ENCODE results near the gene GRIK3.

GRIK3 gene

DNA sequence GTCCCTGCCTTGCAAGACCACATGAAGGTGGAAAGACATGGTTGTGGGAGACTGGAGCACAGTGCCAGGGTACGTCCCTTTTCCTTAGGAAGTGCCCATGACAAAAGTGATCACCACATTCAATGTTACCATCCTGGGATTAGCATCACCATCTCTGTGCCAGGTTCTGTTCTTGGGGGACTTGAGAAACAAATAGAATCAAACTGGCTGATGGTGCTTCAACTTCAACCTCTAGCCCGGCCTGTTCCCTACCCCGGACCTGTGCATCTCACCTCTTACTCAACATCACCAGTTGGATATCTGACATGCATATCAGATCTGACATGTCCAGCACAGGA lies 153.3 kb downstream of the GRIK3 start:
- TF ChIP-seq, protein P1, sequence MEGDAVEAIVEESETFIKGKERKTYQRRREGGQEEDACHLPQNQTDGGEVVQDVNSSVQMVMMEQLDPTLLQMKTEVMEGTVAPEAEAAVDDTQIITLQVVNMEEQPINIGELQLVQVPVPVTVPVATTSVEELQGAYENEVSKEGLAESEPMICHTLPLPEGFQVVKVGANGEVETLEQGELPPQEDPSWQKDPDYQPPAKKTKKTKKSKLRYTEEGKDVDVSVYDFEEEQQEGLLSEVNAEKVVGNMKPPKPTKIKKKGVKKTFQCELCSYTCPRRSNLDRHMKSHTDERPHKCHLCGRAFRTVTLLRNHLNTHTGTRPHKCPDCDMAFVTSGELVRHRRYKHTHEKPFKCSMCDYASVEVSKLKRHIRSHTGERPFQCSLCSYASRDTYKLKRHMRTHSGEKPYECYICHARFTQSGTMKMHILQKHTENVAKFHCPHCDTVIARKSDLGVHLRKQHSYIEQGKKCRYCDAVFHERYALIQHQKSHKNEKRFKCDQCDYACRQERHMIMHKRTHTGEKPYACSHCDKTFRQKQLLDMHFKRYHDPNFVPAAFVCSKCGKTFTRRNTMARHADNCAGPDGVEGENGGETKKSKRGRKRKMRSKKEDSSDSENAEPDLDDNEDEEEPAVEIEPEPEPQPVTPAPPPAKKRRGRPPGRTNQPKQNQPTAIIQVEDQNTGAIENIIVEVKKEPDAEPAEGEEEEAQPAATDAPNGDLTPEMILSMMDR (IDR thresholded peaks at IDR 0.05; ENCODE audit: extremely low read depth, missing control alignments) = no peak

DNA sequence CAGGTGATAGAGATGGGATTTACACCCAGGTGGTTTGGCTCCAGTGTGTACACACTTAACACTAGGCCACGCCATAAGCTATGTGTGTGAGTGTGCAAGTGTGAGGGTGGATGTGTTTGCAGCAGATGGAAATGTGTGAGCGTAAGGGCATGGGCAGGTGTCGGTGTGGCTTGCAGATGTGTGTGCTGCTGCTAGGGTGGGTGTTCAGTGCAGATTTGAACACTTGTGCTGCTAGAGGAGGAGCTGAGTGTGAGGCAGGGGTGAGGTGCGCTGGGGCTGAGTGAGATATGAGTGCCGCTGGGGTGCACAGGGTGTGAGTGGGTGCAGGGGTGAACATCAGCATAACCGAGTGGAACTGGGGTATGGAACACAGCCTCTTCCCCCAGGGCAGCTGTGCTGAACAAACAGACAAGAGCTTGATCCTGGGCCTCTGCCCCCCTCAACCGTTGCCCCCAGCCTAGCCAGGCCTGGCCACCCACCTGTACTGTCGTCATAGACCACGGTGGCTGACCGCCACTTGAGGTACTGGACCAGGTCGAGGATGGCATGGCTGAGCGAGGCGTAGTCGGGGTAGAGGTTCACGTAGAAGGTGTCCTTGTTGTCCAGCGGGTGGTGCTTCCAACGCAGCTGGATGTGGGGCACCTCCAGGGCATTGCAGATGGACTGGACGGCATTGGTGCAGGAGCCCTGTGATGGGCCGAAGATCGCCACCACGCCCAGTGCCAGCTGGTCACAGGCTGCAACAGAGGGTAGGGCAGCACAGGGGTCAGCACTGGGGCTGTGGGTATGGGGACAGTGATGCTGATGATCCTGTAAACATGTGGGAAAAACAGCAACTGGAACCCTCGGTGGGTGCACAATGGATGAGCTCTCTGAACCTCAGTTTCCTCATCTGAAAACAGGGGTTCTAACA lies 153.9 kb downstream of the GRIK3 start:
- DNase-seq (ENCODE audit: low spot score) = no peak
- TF ChIP-seq, protein P1 (IDR thresholded peaks at IDR 0.05; ENCODE audit: extremely low read depth, missing control alignments) = no peak

More for the DNA sequence above, 153.3 kb downstream of the GRIK3 start:
- DNase-seq (ENCODE audit: low spot score) = no peak

DNA sequence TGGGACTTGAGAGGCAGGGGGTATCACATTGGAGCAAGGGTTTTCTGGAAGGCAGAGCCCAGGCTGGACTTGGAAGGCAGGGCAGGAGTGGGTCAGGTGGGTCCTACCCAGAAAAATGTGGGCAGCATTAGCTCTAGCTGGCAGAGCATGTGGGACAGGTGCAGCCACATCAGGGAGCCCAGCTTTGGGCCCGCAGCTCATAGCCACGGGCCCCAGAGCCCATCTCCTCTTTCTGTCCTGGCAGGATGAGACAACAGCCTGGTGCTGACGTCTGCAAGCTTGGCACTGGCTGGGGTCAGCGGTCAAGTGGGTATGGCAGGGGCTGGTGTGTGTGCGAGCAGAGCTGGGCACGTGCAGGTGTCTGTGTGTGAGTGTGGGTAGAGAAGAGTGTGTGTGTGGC lies 154.7 kb downstream of the GRIK3 start:
- DNase-seq (ENCODE audit: low spot score) = no peak
- TF ChIP-seq, protein P1 (IDR thresholded peaks at IDR 0.05; ENCODE audit: extremely low read depth, missing control alignments) = no peak

DNA sequence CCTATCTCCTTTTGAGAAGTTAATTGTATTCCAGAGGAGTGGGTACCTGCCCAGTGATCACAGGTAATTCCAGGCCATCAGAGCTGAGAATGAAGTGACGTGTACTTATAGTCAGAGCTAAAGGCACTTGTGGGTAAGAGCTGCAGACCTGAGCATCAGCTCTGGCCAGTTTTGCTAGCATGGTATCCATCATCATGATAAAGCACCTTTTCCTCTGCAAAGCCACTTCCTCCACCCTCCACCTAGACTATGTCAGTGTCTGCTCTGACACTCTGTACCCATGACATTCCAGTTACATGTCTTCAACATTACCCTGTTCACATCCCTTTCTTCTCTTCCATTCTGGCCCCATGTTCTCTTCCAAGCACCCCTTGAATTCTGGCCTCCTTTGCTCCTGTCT lies 157.3 kb downstream of the GRIK3 start:
- TF ChIP-seq, protein P1 (IDR thresholded peaks at IDR 0.05; ENCODE audit: extremely low read depth, missing control alignments) = no peak
- no peak for DNase-seq (ENCODE audit: low spot score)

DNA sequence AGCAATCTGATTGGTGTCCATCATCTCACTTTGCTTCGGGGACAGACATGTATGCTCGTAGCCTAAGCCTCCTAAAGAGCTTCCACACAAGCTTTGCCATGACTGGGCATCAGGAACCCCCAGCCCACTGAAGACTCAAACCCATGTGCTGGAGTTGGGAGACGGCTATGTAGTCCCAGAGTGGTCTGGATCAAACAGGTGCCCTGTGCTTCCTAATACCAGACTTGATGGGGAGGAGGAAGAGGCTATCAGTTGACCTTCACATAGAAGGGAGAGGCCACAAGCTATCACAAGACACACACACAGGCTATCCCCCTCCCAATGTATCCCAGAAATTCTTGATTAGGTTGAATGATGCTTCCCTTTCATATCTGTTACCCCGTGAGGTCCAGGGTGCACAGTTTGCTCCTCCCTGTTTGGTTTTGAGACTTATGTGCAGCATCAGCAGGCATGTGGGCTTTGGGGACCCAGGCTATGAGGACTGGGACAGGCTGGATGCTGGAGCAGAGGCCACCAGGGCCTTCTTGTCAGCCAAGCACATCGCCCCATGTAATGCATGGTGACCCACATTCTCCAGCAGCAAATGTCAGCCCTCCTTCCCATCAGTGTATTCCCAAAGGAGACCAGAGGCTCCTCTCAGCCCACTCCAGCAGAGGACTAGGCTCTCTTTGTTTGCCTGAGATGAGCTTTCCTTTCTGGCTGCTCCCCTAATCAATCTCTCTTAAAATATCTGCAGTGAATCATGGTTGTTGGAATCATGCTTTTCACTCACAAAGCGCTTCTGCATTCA lies 159.8 kb downstream of the GRIK3 start:
- TF ChIP-seq, protein P1 (IDR thresholded peaks at IDR 0.05; ENCODE audit: extremely low read depth, missing control alignments) = no peak

GRCh38 chr1:36872858-36873257 lies 161.5 kb downstream of the GRIK3 start:
- TF ChIP-seq, protein P1 (IDR thresholded peaks at IDR 0.05; ENCODE audit: extremely low read depth, missing control alignments) = no peak
- DNase-seq (ENCODE audit: low spot score) = no peak

More for the DNA sequence above, 159.8 kb downstream of the GRIK3 start:
- no peak for DNase-seq (ENCODE audit: low spot score)
